B cell (primary cell): ENCODE results near the gene PTPN4. TPM values are rescaled to one million over a fixed set of nuclear protein-coding genes. Genes with fewer than 3 reads are reported as not detected.

Experiments used
- ATAC-seq: fragments of 200-7000 bp; cut with Tn5 transposase; one replicate; pipeline ENCODE4 v1.10.0; 2021; ENCODE audit warnings: low read depth, mild to moderate bottlenecking, moderate number of reproducible peaks, moderate library complexity
- CTCF ChIA-PET: fragments of 350-600 bp; sonication (Branson Sonifier 250); formaldehyde crosslinking; loops from one replicate; lab custom pipeline; 2021; ENCODE audit warnings: antibody characterized with exemption, inconsistent platforms; lab: Charles Lee
- POLR2A ChIA-PET: fragments of 350-600 bp; sonication (Branson Sonifier 250); formaldehyde crosslinking; loops from one replicate; lab custom pipeline; 2021; ENCODE audit warnings: antibody characterized with exemption; lab: Charles Lee
- DNase-seq: peaks from one replicate; pipeline ENCODE4 v3.0.0; 2013
- H2AFZ ChIP-seq: 2 replicates; pipeline ENCODE4 v1.6.1; 2012; ENCODE audit warnings: mild to moderate bottlenecking, low read depth, low read length; ENCODE audit not compliant: insufficient read depth, poor library complexity, severe bottlenecking
- H3K27ac ChIP-seq, 2 donors: 1 replicate in 1 of 2; 2 replicates in 1 of 2; pipeline ENCODE4 v1.5.1; 2012 to 2013; ENCODE audit warnings: low read length in 2 of 2, mild to moderate bottlenecking in 2 of 2, moderate library complexity in 1 of 2
- H3K27me3 ChIP-seq, 4 experiments: fragments of 200-600 bp in 1 of 4; sonication (generic) in 1 of 4; replicated peaks in 1 of 4; 1 replicate in 2 of 4; 2 replicates in 2 of 4; pipeline versions ENCODE4 v1.6.1 to v1.7.0; 2013 to 2016; ENCODE audit warnings: low read length in 3 of 4, mild to moderate bottlenecking in 2 of 4, mixed read lengths in 1 of 4, moderate library complexity in 1 of 4; ENCODE audit not compliant: insufficient read depth in 4 of 4, control insufficient read depth in 3 of 4; ENCODE audit errors: control extremely low read depth in 1 of 4
- H3K36me3 ChIP-seq, 2 experiments: replicated peaks in 1 of 2; 1 replicate in 1 of 2; 2 replicates in 1 of 2; pipeline versions ENCODE4 v1.6.1 to v1.7.1; 2013; ENCODE audit warnings: low read length in 1 of 2; ENCODE audit not compliant: insufficient read depth in 2 of 2, control insufficient read depth in 1 of 2; ENCODE audit errors: control extremely low read depth in 1 of 2, extremely low read depth in 1 of 2
- H3K4me1 ChIP-seq, 2 donors: fragments of 200-600 bp in 1 of 2; sonication (generic) in 1 of 2; 1 replicate in 1 of 2; 2 replicates in 1 of 2; pipeline versions ENCODE4 v1.5.1 to v1.6.1; 2013 to 2017; ENCODE audit warnings: low read length in 2 of 2; ENCODE audit not compliant: control insufficient read depth in 2 of 2, insufficient read depth in 2 of 2
- H3K4me2 ChIP-seq: replicated peaks from 2 replicates; pipeline ENCODE3; 2012; ENCODE audit warnings: mild to moderate bottlenecking, low read depth, low read length; ENCODE audit not compliant: poor library complexity, severe bottlenecking
- H3K4me3 ChIP-seq, 5 experiments: fragments of 200-600 bp in 1 of 5; sonication (generic) in 1 of 5; 1 replicate in 3 of 5; 2 replicates in 2 of 5; pipeline versions ENCODE4 v1.5.1 to v1.7.0; 2011 to 2016; ENCODE audit warnings: low read length in 4 of 5, mild to moderate bottlenecking in 4 of 5, low read depth in 2 of 5, control low read depth in 1 of 5, moderate library complexity in 1 of 5; ENCODE audit not compliant: insufficient read depth in 1 of 5; ENCODE audit errors: control extremely low read depth in 1 of 5, extremely low read depth in 1 of 5
- H3K79me2 ChIP-seq: fragments of 200-600 bp; sonication (generic); one replicate; pipeline ENCODE4 v1.6.0; 2016; ENCODE audit warnings: low read length; ENCODE audit not compliant: control insufficient read depth, insufficient read depth
- H3K9ac ChIP-seq: fragments of 200-600 bp; sonication (generic); 2 replicates; pipeline ENCODE4 v1.6.1; 2017; ENCODE audit warnings: mild to moderate bottlenecking, low read length, moderate library complexity
- H3K9me3 ChIP-seq, 3 donors: one replicate each; pipeline versions ENCODE4 v1.6.1 to v1.7.1; 2013; ENCODE audit warnings: low read length in 2 of 3; ENCODE audit not compliant: control insufficient read depth in 2 of 3, insufficient read depth in 1 of 3; ENCODE audit errors: control extremely low read depth in 1 of 3
- H4K20me1 ChIP-seq: 2 replicates; pipeline ENCODE4 v1.6.0; 2012; ENCODE audit warnings: mild to moderate bottlenecking, low read length; ENCODE audit not compliant: insufficient read depth, control insufficient read depth, poor library complexity, severe bottlenecking
- H3K27ac Mint-ChIP-seq: one replicate; pipeline ENCODE4 v1.8.0; 2021; ENCODE audit warnings: mixed read lengths
- H3K27me3 Mint-ChIP-seq: one replicate; pipeline ENCODE4 v1.8.0; 2021; ENCODE audit warnings: mixed read lengths
- H3K4me1 Mint-ChIP-seq: one replicate; pipeline ENCODE4 v1.8.0; 2021; ENCODE audit warnings: mixed read lengths
- H3K4me3 Mint-ChIP-seq: one replicate; pipeline ENCODE4 v1.8.0; 2021; ENCODE audit warnings: mixed read lengths
- H3K9me3 Mint-ChIP-seq: one replicate; pipeline ENCODE4 v1.8.0; 2022; ENCODE audit warnings: mixed read lengths; ENCODE audit not compliant: insufficient read depth
- EZH2 ChIP-seq: IDR thresholded peaks from 2 replicates; pipeline ENCODE4 v1.6.1; 2012; ENCODE audit warnings: borderline replicate concordance, low read depth, mild to moderate bottlenecking, moderate library complexity, low read length; ENCODE audit not compliant: insufficient read depth, poor library complexity, severe bottlenecking
- WGBS: methylation state at CpG from one replicate; pipeline ENCODE4 v1.1.5; 2013; ENCODE audit warnings: missing lambda C conversion rate; ENCODE audit not compliant: insufficient coverage; 5-methylcytosine and 5-hydroxymethylcytosine counted together
- intact Hi-C: fragments of 100-400 bp; cut with micrococcal nuclease; formaldehyde crosslinking; loops from one replicate; pipeline ENCODE4 v1.10.0; 2022
- polyA plus RNA-seq: library from polyadenylated mRNA; depleted of rRNA; stranded (reverse); fragments of >200 nt; gene quantifications from 2 replicates; pipeline ENCODE4 v1.2.3, GENCODE V29; 2012
- total RNA-seq, 2 donors: library from RNA; stranded (reverse); fragments of 120-200 nt in 1 of 2; gene quantifications; 1 replicate in 1 of 2; 2 replicates in 1 of 2; pipeline versions ENCODE4 v1.2.3 to v1.2.4, GENCODE V29; 2013 to 2022
- TF ChIP-seq, protein P1 (sequence below): fragments of 200-600 bp; IDR thresholded peaks from one replicate; pipeline ENCODE4 v1.8.0; 2022; ENCODE audit warnings: antibody characterized with exemption, mild to moderate bottlenecking

PTPN4 gene
- total and polyA plus RNA-seq, 2 donors (not counting 1 experiment from before 2014, with no cell fraction given), result 12.6 to 54.8 TPM

DNA sequence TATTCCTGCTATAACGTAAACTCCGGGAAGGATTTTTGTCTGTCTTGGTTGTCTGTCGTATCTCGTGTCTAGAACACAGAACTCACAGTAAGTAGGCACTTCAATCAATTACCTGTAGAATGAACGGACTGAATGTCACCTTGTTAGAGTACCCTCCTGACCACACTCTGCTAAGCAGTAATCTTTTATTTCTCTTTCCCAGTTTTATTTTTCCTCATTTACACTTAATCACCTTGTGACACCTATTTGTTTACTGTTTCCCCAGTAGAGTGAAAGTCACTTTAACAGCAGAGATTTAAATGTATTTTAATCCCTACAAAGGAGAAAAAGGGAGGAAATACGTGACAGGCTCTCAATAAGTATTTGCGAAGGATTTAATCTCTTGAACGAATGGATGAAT lies 252.6 kb downstream of the PTPN4 start:
- CTCF ChIA-PET, result interaction anchor here (0.9 to 1.8 kb wide), 4 partner anchors 163 to 334 kb away, joined by 3 to 16 read pairs (median 3); partner anchors contain the start of genes TMEM177 and TMEM185B
- peaks cover 30% of the 10 kb centered on the region for H3K4me1 Mint-ChIP-seq
- peak overlapping the region; percentile 91 for H3K4me3 Mint-ChIP-seq
- POLR2A ChIA-PET, result interaction anchor here (0.7 to 1.1 kb wide), 3 partner anchors 164 to 240 kb away, joined by 3 to 4 read pairs (median 3); no protein-coding TSS in a partner anchor
- H3K27ac ChIP-seq, result peak overlapping the region; percentile 58 to 80
- H2AFZ ChIP-seq, result peak overlapping the region; percentile 93
- DNase-seq (no peak), ATAC-seq (no peak)
- no peaks in the 10 kb centered on the region for H3K27me3 Mint-ChIP-seq
- H3K36me3 ChIP-seq, result no peaks in the 10 kb centered on the region
- peaks cover 0 to under 1% (median 0%) of the 10 kb centered on the region in 3 donors for H3K9me3 ChIP-seq
- peaks cover 16% of the 10 kb centered on the region for H3K79me2 ChIP-seq
- peak overlapping the region; percentile 76 for H3K9ac ChIP-seq
- H3K4me1 ChIP-seq, result peaks cover 11 to 12% of the 10 kb centered on the region in 2 donors
- H3K9me3 Mint-ChIP-seq, result no peaks in the 10 kb centered on the region
- 51% methylated on average over 7 of the region's 8 CpGs for WGBS
- peak overlapping the region; percentile 77 for H3K4me2 ChIP-seq
- no peaks in the 10 kb centered on the region for H3K27me3 ChIP-seq
- no peak for TF ChIP-seq EZH2
- TF ChIP-seq, protein P1, sequence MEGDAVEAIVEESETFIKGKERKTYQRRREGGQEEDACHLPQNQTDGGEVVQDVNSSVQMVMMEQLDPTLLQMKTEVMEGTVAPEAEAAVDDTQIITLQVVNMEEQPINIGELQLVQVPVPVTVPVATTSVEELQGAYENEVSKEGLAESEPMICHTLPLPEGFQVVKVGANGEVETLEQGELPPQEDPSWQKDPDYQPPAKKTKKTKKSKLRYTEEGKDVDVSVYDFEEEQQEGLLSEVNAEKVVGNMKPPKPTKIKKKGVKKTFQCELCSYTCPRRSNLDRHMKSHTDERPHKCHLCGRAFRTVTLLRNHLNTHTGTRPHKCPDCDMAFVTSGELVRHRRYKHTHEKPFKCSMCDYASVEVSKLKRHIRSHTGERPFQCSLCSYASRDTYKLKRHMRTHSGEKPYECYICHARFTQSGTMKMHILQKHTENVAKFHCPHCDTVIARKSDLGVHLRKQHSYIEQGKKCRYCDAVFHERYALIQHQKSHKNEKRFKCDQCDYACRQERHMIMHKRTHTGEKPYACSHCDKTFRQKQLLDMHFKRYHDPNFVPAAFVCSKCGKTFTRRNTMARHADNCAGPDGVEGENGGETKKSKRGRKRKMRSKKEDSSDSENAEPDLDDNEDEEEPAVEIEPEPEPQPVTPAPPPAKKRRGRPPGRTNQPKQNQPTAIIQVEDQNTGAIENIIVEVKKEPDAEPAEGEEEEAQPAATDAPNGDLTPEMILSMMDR, result no peak
- H4K20me1 ChIP-seq, result no peaks in the 10 kb centered on the region
- peak overlapping the region; percentile 60 for H3K27ac Mint-ChIP-seq
- peak overlapping the region; percentile 65 to 88 (median 77) for H3K4me3 ChIP-seq
- intact Hi-C loops, result loop anchor here (1.0 to 2.0 kb wide), 3 partner anchors 210 to 253 kb away; partner anchors contain the start of genes PTPN4, RALB and TMEM185B
